CD14-positive monocyte (primary cell): ENCODE results near the gene ISCA2. TPM values are rescaled to one million over a fixed set of nuclear protein-coding genes. Genes with fewer than 3 reads are reported as not detected.

Experiments
- DNase-seq, 3 donors: peaks; one replicate each; pipeline ENCODE4 v3.0.0-alpha.2; 2011 to 2022
- H2AFZ ChIP-seq: 2 replicates; pipeline ENCODE4 v1.6.0; 2012; ENCODE audit warnings: mild to moderate bottlenecking, low read depth, low read length, inconsistent platforms; ENCODE audit not compliant: insufficient read depth, poor library complexity, severe bottlenecking
- H3K27ac ChIP-seq, 2 donors: 1 replicate in 1 of 2; 2 replicates in 1 of 2; pipeline ENCODE4 v1.5.1; 2012 to 2013; ENCODE audit warnings: low read length in 2 of 2, control low read depth in 1 of 2, inconsistent platforms in 1 of 2, low read depth in 1 of 2, mild to moderate bottlenecking in 1 of 2
- H3K27me3 ChIP-seq, 2 donors: one replicate each; pipeline versions ENCODE4 v1.6.0 to v1.6.1; 2011 to 2013; ENCODE audit warnings: low read length in 2 of 2; ENCODE audit not compliant: control insufficient read depth in 2 of 2, insufficient read depth in 2 of 2
- H3K36me3 ChIP-seq, 2 donors: replicated peaks in 1 of 2; 1 replicate in 1 of 2; 2 replicates in 1 of 2; pipeline versions ENCODE4 v1.5.1 to v1.6.1; 2012 to 2013; ENCODE audit warnings: low read length in 2 of 2, control low read depth in 1 of 2, inconsistent platforms in 1 of 2, mild to moderate bottlenecking in 1 of 2; ENCODE audit not compliant: insufficient read depth in 2 of 2, control insufficient read depth in 1 of 2
- H3K4me1 ChIP-seq, 2 donors: 1 replicate in 1 of 2; 2 replicates in 1 of 2; pipeline versions ENCODE4 v1.5.1 to v1.6.1; 2012 to 2013; ENCODE audit warnings: low read length in 2 of 2, control low read depth in 1 of 2, inconsistent platforms in 1 of 2, mild to moderate bottlenecking in 1 of 2, moderate library complexity in 1 of 2; ENCODE audit not compliant: insufficient read depth in 2 of 2, control insufficient read depth in 1 of 2
- H3K4me2 ChIP-seq: replicated peaks from 2 replicates; pipeline ENCODE3; 2012; ENCODE audit warnings: low read length, moderate library complexity, mild to moderate bottlenecking; ENCODE audit not compliant: poor library complexity, severe bottlenecking; ENCODE audit errors: extremely low read depth
- H3K4me3 ChIP-seq, 3 experiments: fragments of 200-600 bp in 1 of 3; sonication (generic) in 1 of 3; replicated peaks in 1 of 3; 1 replicate in 2 of 3; 2 replicates in 1 of 3; pipeline ENCODE4 v1.5.1; 2011 to 2013; ENCODE audit warnings: low read length in 3 of 3, mild to moderate bottlenecking in 3 of 3, control low read depth in 2 of 3, low read depth in 2 of 3, inconsistent platforms in 1 of 3, moderate library complexity in 1 of 3
- H3K79me2 ChIP-seq: 2 replicates; pipeline ENCODE4 v1.6.0; 2012; ENCODE audit warnings: mild to moderate bottlenecking, control low read depth, inconsistent platforms, low read length, moderate library complexity; ENCODE audit not compliant: insufficient read depth
- H3K9ac ChIP-seq: 2 replicates; pipeline ENCODE4 v1.6.0; 2017; ENCODE audit warnings: low read length, mild to moderate bottlenecking; ENCODE audit not compliant: insufficient read depth, poor library complexity, severe bottlenecking
- H3K9me3 ChIP-seq, 2 donors: replicated peaks in 1 of 2; 1 replicate in 1 of 2; 2 replicates in 1 of 2; pipeline versions ENCODE4 v1.5.1 to v1.6.1; 2012 to 2013; ENCODE audit warnings: low read length in 2 of 2, control low read depth in 1 of 2; ENCODE audit not compliant: control insufficient read depth in 1 of 2, insufficient read depth in 1 of 2
- H4K20me1 ChIP-seq: 2 replicates; pipeline ENCODE4 v1.6.0; 2012; ENCODE audit warnings: mild to moderate bottlenecking, low read length, control low read depth, moderate library complexity; ENCODE audit not compliant: insufficient read depth
- H3K27ac Mint-ChIP-seq, 7 donors: one replicate each; pipeline ENCODE4 v1.8.0; 2020; ENCODE audit warnings: mild to moderate bottlenecking in 7 of 7, mixed read lengths in 7 of 7, moderate library complexity in 6 of 7, inconsistent platforms in 2 of 7
- H3K27me3 Mint-ChIP-seq, 3 donors: one replicate each; pipeline ENCODE4 v1.8.0; 2021 to 2022; ENCODE audit warnings: low read depth in 3 of 3, mild to moderate bottlenecking in 3 of 3, mixed read lengths in 3 of 3, moderate library complexity in 3 of 3, inconsistent platforms in 1 of 3
- H3K36me3 Mint-ChIP-seq, 2 donors: one replicate each; pipeline ENCODE4 v1.8.0; 2020; ENCODE audit warnings: mixed read lengths in 2 of 2, inconsistent platforms in 1 of 2, mild to moderate bottlenecking in 1 of 2
- H3K4me1 Mint-ChIP-seq: one replicate; pipeline ENCODE4 v1.8.0; 2020; ENCODE audit warnings: mild to moderate bottlenecking, mixed read lengths
- H3K4me3 Mint-ChIP-seq, 2 donors: one replicate each; pipeline ENCODE4 v1.8.0; 2020; ENCODE audit warnings: mild to moderate bottlenecking in 2 of 2, mixed read lengths in 2 of 2, moderate library complexity in 1 of 2
- H3K9me3 Mint-ChIP-seq, 7 donors: one replicate each; pipeline ENCODE4 v1.8.0; 2020 to 2022; ENCODE audit warnings: mixed read lengths in 7 of 7, mild to moderate bottlenecking in 6 of 7, moderate library complexity in 6 of 7, inconsistent platforms in 2 of 7
- WGBS: methylation state at CpG from one replicate; pipeline ENCODE4 v1.1.5; 2013; ENCODE audit warnings: missing lambda C conversion rate; ENCODE audit not compliant: insufficient coverage; 5-methylcytosine and 5-hydroxymethylcytosine counted together
- intact Hi-C, 2 donors: fragments of 100-400 bp; cut with micrococcal nuclease; formaldehyde crosslinking; loops; one replicate each; pipeline versions ENCODE4 v1.15.0 to v1.15.1; 2023
- polyA plus RNA-seq, 3 donors: library from polyadenylated mRNA; depleted of rRNA in 1 of 3; unstranded in 2 of 3; stranded (reverse) in 1 of 3; fragments of 300-500 nt in 2 of 3; fragments of >200 nt in 1 of 3; fragmentation: Illumina TruSeq in 2 of 3; gene quantifications; 1 replicate in 2 of 3; 2 replicates in 1 of 3; pipeline ENCODE4 v1.2.3, GENCODE V29; 2012 to 2021
- TF ChIP-seq, protein P1 (sequence below): fragments of 200-600 bp; IDR thresholded peaks from one replicate; pipeline ENCODE4 v1.8.0; 2022; ENCODE audit warnings: antibody characterized with exemption, mild to moderate bottlenecking

ISCA2 gene
- polyA plus RNA-seq, 3 donors: 6.1 to 61.7 (median 55.9) TPM

DNA sequence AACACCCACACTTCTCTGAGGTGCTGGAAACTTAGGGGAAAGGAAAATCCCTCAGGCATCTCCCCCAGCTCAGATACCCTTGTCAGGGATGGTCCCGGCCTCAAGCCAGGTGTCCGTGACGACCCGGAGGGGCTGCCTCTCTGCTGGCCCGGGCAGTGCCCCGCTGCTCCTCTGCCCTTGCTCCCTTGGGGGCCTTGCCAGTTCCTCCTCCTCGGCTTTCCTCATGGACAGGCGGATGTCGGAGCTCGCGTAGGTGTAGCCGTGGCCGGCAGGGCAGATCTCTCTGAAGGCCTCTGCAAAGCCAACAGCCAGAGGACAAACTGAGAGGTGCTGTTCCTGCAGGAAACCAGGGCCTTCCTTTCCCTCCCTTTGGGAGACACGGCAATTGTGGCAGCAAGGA lies 34.8 kb downstream of the ISCA2 start:
- H3K4me1 Mint-ChIP-seq: peaks cover 19% of the 10 kb centered on the region
- no peaks in the 10 kb centered on the region for H3K79me2 ChIP-seq
- intact Hi-C loops: no loop called here
- peaks cover 2 to 6% (median 6%) of the 10 kb centered on the region in 3 donors for H3K27me3 Mint-ChIP-seq
- H3K9me3 ChIP-seq: no peaks in the 10 kb centered on the region
- TF ChIP-seq, protein P1, sequence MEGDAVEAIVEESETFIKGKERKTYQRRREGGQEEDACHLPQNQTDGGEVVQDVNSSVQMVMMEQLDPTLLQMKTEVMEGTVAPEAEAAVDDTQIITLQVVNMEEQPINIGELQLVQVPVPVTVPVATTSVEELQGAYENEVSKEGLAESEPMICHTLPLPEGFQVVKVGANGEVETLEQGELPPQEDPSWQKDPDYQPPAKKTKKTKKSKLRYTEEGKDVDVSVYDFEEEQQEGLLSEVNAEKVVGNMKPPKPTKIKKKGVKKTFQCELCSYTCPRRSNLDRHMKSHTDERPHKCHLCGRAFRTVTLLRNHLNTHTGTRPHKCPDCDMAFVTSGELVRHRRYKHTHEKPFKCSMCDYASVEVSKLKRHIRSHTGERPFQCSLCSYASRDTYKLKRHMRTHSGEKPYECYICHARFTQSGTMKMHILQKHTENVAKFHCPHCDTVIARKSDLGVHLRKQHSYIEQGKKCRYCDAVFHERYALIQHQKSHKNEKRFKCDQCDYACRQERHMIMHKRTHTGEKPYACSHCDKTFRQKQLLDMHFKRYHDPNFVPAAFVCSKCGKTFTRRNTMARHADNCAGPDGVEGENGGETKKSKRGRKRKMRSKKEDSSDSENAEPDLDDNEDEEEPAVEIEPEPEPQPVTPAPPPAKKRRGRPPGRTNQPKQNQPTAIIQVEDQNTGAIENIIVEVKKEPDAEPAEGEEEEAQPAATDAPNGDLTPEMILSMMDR: no peak
- WGBS: 94% methylated on average over 13 of the region's 14 CpGs
- DNase-seq: no peak
- no peaks in the 10 kb centered on the region for H3K36me3 Mint-ChIP-seq
- no peaks in the 10 kb centered on the region for H4K20me1 ChIP-seq
- peaks cover 0 to 3% (median 0%) of the 10 kb centered on the region in 7 donors for H3K9me3 Mint-ChIP-seq
- H3K27me3 ChIP-seq: no peaks in the 10 kb centered on the region
- H3K4me1 ChIP-seq: peaks cover 0 to 2% of the 10 kb centered on the region in 2 donors
- no peak overlapping the region for H3K27ac Mint-ChIP-seq
- no peaks in the 10 kb centered on the region for H3K36me3 ChIP-seq
- H3K4me3 Mint-ChIP-seq: no peak overlapping the region
- H2AFZ ChIP-seq: no peak overlapping the region
- H3K4me3 ChIP-seq: no peak overlapping the region
- no peak overlapping the region for H3K27ac ChIP-seq
- no peak overlapping the region for H3K9ac ChIP-seq
- H3K4me2 ChIP-seq: no peak overlapping the region

DNA sequence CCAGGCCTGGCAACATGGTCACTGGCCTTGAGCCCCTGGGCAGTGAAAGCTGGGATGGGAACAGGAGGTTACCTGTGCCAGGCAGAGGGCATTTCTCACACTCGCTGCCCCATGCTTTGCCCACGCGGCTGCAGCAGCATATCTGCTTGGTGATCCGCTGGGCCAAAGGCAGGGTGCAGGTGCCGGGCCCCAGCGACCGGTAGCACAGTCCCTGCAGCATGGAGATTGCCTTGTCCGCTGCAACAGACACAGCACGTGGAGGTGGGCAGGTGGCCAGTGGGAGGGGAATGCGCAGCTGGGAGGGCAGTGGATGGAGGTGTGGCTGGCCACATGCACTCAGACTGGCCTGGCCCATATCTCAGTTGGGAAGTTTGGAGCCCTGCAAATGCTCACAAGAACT lies 35.3 kb downstream of the ISCA2 start:
- Mint-ChIP-seq H3K27ac (peak overlapping the region in 1 of 7 donors; percentile 6), H3K9me3 (peaks cover 0 to 3% (median 0%) of the 10 kb centered on the region in 7 donors), H3K4me1 (peaks cover 24% of the 10 kb centered on the region), H3K36me3 (no peaks in the 10 kb centered on the region), H3K4me3 (no peak overlapping the region), H3K27me3 (peaks cover 2 to 6% (median 6%) of the 10 kb centered on the region in 3 donors)
- H3K9ac ChIP-seq: no peak overlapping the region
- WGBS: 91% methylated on average over 10 of the region's 10 CpGs
- no peak overlapping the region for H3K4me3 ChIP-seq
- no peak overlapping the region for H3K27ac ChIP-seq
- TF ChIP-seq, protein P1: no peak
- no peak for DNase-seq
- no peaks in the 10 kb centered on the region for H3K27me3 ChIP-seq
- H2AFZ ChIP-seq: no peak overlapping the region
- H3K4me1 ChIP-seq: peaks cover 0 to 7% of the 10 kb centered on the region in 2 donors
- no peaks in the 10 kb centered on the region for H4K20me1 ChIP-seq
- no peaks in the 10 kb centered on the region for H3K9me3 ChIP-seq
- H3K79me2 ChIP-seq: no peaks in the 10 kb centered on the region
- intact Hi-C loops: no loop called here
- H3K4me2 ChIP-seq: no peak overlapping the region
- no peaks in the 10 kb centered on the region for H3K36me3 ChIP-seq
